Measurements from ENCODE around the gene UTP15. TPM values are rescaled to one million over a fixed set of nuclear protein-coding genes. Genes with fewer than 3 reads are reported as not detected.

Gene UTP15
- total and polyA plus RNA-seq, 10 of the 15 experiments (the other 5 are each of a cell fraction or from before 2014, with no cell fraction given): 22.5 to 39.4 (median 29.6) TPM

- TF ChIP-seq CTCF (IDR thresholded peaks at IDR 0.05 in 2 of 3, conservative IDR thresholded peaks at IDR 0.05 in 1 of 3; ENCODE audit: control insufficient read depth in 2 of 3, extremely low read depth in 1 of 3, insufficient read depth in 1 of 3, low read depth in 3 of 3, low read length in 3 of 3) (peak; percentile 29 to 61 (median 57)), USF2 (IDR thresholded peaks at IDR 0.05; ENCODE audit: borderline replicate concordance, low read depth, low read length) (no peak), POLR2A (IDR thresholded peaks at IDR 0.05; ENCODE audit: low read depth, low read length) (no peak), RELA (IDR thresholded peaks at IDR 0.05; ENCODE audit: borderline replicate concordance, partially characterized antibody) (no peak), RCOR1 (conservative IDR thresholded peaks at IDR 0.05; ENCODE audit: low read depth, low read length) (no peak), YBX1 (IDR thresholded peaks at IDR 0.05) (no peak), NR2F1 (conservative IDR thresholded peaks at IDR 0.05) (no peak), NFYB (IDR thresholded peaks at IDR 0.05; ENCODE audit: insufficient read depth, low read depth, low read length) (no peak), RAD21 (IDR thresholded peaks at IDR 0.05; ENCODE audit: insufficient read depth, low read depth, low read length) (0 out of 2 replicates have a peak, but pooled peaks have one; percentile 15), ZNF622 (IDR thresholded peaks at IDR 0.05) (no peak), KLF5 (IDR thresholded peaks at IDR 0.05; ENCODE audit: partially characterized antibody) (no peak), IKZF2 (IDR thresholded peaks at IDR 0.05) (no peak), STAT1 (conservative IDR thresholded peaks at IDR 0.05) (no peak), RBBP5 (conservative IDR thresholded peaks at IDR 0.05) (no peak), SUPT20H (IDR thresholded peaks at IDR 0.05; ENCODE audit: borderline replicate concordance, control insufficient read depth, low read depth, low read length) (no peak)
- TF ChIP-seq, protein P1, sequence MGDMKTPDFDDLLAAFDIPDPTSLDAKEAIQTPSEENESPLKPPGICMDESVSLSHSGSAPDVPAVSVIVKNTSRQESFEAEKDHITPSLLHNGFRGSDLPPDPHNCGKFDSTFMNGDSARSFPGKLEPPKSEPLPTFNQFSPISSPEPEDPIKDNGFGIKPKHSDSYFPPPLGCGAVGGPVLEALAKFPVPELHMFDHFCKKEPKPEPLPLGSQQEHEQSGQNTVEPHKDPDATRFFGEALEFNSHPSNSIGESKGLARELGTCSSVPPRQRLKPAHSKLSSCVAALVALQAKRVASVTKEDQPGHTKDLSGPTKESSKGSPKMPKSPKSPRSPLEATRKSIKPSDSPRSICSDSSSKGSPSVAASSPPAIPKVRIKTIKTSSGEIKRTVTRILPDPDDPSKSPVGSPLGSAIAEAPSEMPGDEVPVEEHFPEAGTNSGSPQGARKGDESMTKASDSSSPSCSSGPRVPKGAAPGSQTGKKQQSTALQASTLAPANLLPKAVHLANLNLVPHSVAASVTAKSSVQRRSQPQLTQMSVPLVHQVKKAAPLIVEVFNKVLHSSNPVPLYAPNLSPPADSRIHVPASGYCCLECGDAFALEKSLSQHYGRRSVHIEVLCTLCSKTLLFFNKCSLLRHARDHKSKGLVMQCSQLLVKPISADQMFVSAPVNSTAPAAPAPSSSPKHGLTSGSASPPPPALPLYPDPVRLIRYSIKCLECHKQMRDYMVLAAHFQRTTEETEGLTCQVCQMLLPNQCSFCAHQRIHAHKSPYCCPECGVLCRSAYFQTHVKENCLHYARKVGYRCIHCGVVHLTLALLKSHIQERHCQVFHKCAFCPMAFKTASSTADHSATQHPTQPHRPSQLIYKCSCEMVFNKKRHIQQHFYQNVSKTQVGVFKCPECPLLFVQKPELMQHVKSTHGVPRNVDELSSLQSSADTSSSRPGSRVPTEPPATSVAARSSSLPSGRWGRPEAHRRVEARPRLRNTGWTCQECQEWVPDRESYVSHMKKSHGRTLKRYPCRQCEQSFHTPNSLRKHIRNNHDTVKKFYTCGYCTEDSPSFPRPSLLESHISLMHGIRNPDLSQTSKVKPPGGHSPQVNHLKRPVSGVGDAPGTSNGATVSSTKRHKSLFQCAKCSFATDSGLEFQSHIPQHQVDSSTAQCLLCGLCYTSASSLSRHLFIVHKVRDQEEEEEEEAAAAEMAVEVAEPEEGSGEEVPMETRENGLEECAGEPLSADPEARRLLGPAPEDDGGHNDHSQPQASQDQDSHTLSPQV (IDR thresholded peaks at IDR 0.05): no peak
- TF ChIP-seq, protein P2, sequence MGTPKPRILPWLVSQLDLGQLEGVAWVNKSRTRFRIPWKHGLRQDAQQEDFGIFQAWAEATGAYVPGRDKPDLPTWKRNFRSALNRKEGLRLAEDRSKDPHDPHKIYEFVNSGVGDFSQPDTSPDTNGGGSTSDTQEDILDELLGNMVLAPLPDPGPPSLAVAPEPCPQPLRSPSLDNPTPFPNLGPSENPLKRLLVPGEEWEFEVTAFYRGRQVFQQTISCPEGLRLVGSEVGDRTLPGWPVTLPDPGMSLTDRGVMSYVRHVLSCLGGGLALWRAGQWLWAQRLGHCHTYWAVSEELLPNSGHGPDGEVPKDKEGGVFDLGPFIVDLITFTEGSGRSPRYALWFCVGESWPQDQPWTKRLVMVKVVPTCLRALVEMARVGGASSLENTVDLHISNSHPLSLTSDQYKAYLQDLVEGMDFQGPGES (IDR thresholded peaks at IDR 0.05): no peak
These were observed 31.3 kb downstream of the UTP15 start (continued) for GRCh38 chr5:73596705-73597328.

Data from GM12878 (cell line).